ENCODE results near the gene PFDN6. TPM values are rescaled to one million over a fixed set of nuclear protein-coding genes. Genes with fewer than 3 reads are reported as not detected.
A peak's percentile ranks its signal among the peaks of the same experiment; 100 is the strongest.

Gene PFDN6
- total and polyA plus RNA-seq, 10 of the 15 experiments (the other 5 are each of a cell fraction or from before 2014, with no cell fraction given) = 3.1 to 168 (median 82.6) TPM

DNA sequence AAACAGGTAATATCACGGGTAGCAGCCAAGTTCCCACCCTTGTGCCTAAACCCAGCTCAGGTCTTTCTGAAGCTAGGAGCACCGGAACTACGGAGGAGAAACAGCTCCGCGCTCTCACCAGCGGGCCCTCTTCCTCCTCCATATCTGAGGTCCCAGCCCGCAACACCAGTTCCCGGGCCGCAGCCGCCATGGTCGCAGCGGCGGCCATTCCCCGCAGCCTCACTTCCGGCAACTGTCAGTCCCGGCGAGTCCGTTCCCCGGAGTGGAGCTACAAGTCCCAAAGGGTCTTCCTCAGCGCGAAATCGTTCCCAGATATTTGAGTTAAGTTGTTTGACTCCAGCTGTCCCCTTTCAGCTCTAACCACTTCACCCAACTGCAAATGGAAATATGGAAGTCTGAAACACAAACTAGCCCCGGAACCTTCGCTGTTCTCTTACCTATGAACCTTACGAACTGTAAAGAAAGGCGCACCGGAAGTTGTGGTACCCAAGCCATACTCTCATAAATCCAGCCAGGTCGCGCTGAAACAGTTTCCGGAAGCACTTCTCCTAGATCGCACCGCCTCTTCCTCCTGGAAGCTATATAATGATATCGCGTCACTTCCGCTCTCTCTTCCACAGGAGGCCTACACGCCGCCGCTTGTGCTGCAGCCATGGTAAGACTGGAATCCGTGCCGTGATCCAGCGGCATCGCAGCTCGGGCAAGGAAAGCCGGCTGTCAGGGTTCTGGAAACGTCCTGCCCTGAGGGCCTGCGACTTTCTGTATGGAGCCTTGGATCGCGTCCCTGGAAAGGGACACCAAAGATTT lies 17.7 kb upstream of the PFDN6 start, which contains the start of the genes RPS18 and VPS52 (continued):
- peak; percentile 100 for TF ChIP-seq ZBTB40 (IDR thresholded peaks at IDR 0.05; ENCODE audit: borderline replicate concordance)
- TF ChIP-seq PKNOX1 (IDR thresholded peaks at IDR 0.05) = peak; percentile 78
- peak; percentile 82; the same call in 1 of the 2 replicates for TF ChIP-seq TCF12 (IDR thresholded peaks at IDR 0.05; ENCODE audit: low read depth, low read length)
- TF ChIP-seq FOXK2 (IDR thresholded peaks at IDR 0.05) = peak; percentile 92
- TF ChIP-seq WRNIP1 (IDR thresholded peaks at IDR 0.05; ENCODE audit: borderline replicate concordance, low read depth, low read length) = no peak
- TF ChIP-seq MXI1 (IDR thresholded peaks at IDR 0.05; ENCODE audit: low read depth, low read length) = peak; percentile 99
- no peak for TF ChIP-seq GABPA (IDR thresholded peaks at IDR 0.05; ENCODE audit: low read depth)
- TF ChIP-seq, protein P1, sequence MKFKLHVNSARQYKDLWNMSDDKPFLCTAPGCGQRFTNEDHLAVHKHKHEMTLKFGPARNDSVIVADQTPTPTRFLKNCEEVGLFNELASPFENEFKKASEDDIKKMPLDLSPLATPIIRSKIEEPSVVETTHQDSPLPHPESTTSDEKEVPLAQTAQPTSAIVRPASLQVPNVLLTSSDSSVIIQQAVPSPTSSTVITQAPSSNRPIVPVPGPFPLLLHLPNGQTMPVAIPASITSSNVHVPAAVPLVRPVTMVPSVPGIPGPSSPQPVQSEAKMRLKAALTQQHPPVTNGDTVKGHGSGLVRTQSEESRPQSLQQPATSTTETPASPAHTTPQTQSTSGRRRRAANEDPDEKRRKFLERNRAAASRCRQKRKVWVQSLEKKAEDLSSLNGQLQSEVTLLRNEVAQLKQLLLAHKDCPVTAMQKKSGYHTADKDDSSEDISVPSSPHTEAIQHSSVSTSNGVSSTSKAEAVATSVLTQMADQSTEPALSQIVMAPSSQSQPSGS (IDR thresholded peaks at IDR 0.05; ENCODE audit: low read length) = no peak
- TF ChIP-seq RCOR1 (conservative IDR thresholded peaks at IDR 0.05; ENCODE audit: low read depth, low read length) = 0 out of 2 replicates have a peak, but pooled peaks have one; percentile 50
- TF ChIP-seq HCFC1 (IDR thresholded peaks at IDR 0.05; ENCODE audit: low read length) = peak; percentile 74
- 0 out of 2 replicates have a peak, but pooled peaks have one; percentile 1 for TF ChIP-seq SREBF1 (IDR thresholded peaks at IDR 0.05; ENCODE audit: low read length)
- TF ChIP-seq FOS (IDR thresholded peaks at IDR 0.05; ENCODE audit: borderline replicate concordance, extremely low read depth, insufficient read length) = no peak
- no peak for TF ChIP-seq BMI1 (IDR thresholded peaks at IDR 0.05; ENCODE audit: borderline replicate concordance)
- peak; percentile 38; the same call in 1 of the 2 replicates for TF ChIP-seq STAT1 (conservative IDR thresholded peaks at IDR 0.05)
- no peak for TF ChIP-seq CEBPZ (IDR thresholded peaks at IDR 0.05; ENCODE audit: low read depth, low read length)
- TF ChIP-seq NR2F1 (conservative IDR thresholded peaks at IDR 0.05) = peak; percentile 62; the same call in 1 of the 2 replicates
